ENCODE data around the gene FGGY. TPM values are rescaled to one million over a fixed set of nuclear protein-coding genes. Genes with fewer than 3 reads are reported as not detected.

Gene FGGY
- total RNA-seq, 2 donors from 2014 or later: 12.2 to 17.4 TPM

- ATAC-seq (no peak), DNase-seq (no peak)
- H3K27me3 ChIP-seq: no peaks in the 10 kb centered on the region
- intact Hi-C loops (cut with DNase I): no loop called here
- H3K9me3 ChIP-seq: no peaks in the 10 kb centered on the region
- TF ChIP-seq POLR2A (IDR thresholded peaks at IDR 0.05): no peak
- no peaks in the 10 kb centered on the region for H3K36me3 ChIP-seq (replicated peaks in 1 of 2; ENCODE audit: insufficient read depth in 1 of 2, low read depth in 2 of 2)
- 80 to 96% methylated on average over 1 of the region's 1 CpG for WGBS, 2 donors
- H3K4me1 ChIP-seq: no peaks in the 10 kb centered on the region
- H3K4me3 ChIP-seq: no peak overlapping the region
- H3K27ac ChIP-seq: no peak overlapping the region
Observed at GRCh38 chr1:59272507-59272906, 24.4 kb upstream of the FGGY start.

- 78 to 83% methylated on average over 3 of the region's 3 CpGs for WGBS, 2 donors
- H3K4me1 ChIP-seq: no peaks in the 10 kb centered on the region
- H3K27ac ChIP-seq: no peak overlapping the region
- intact Hi-C loops (cut with DNase I): no loop called here
- no peak overlapping the region for H3K4me3 ChIP-seq
- H3K27me3 ChIP-seq: no peaks in the 10 kb centered on the region
- TF ChIP-seq CTCF (IDR thresholded peaks at IDR 0.05): no peak
- no peak for TF ChIP-seq POLR2A (IDR thresholded peaks at IDR 0.05)
- H3K9me3 ChIP-seq: no peaks in the 10 kb centered on the region
- no peaks in the 10 kb centered on the region for H3K36me3 ChIP-seq (replicated peaks in 1 of 2; ENCODE audit: insufficient read depth in 1 of 2, low read depth in 2 of 2)
- DNase-seq (no peak), ATAC-seq (no peak)
Observed at GRCh38 chr1:59276439-59276851, 20.4 kb upstream of the FGGY start.

GRCh38 chr1:59278780-59279354 lies 18.0 kb upstream of the FGGY start:
- H3K27ac ChIP-seq: no peak overlapping the region
- ATAC-seq (no peak), DNase-seq (no peak)
- 86 to 92% methylated on average over 2 of the region's 2 CpGs for WGBS, 2 donors
- H3K4me3 ChIP-seq: no peak overlapping the region
- no peaks in the 10 kb centered on the region for H3K27me3 ChIP-seq
- no peaks in the 10 kb centered on the region for H3K36me3 ChIP-seq (replicated peaks in 1 of 2; ENCODE audit: insufficient read depth in 1 of 2, low read depth in 2 of 2)
- H3K9me3 ChIP-seq: no peaks in the 10 kb centered on the region
- no peaks in the 10 kb centered on the region for H3K4me1 ChIP-seq
- TF ChIP-seq POLR2A (IDR thresholded peaks at IDR 0.05) (no peak), CTCF (IDR thresholded peaks at IDR 0.05) (no peak)
- intact Hi-C loops (cut with DNase I): no loop called here

GRCh38 chr1:59279645-59280044 lies 17.2 kb upstream of the FGGY start:
- intact Hi-C loops (cut with DNase I): no loop called here
- ATAC-seq (no peak), DNase-seq (no peak)
- H3K36me3 ChIP-seq (replicated peaks in 1 of 2; ENCODE audit: insufficient read depth in 1 of 2, low read depth in 2 of 2): no peaks in the 10 kb centered on the region
- H3K27ac ChIP-seq: no peak overlapping the region
- H3K4me1 ChIP-seq: no peaks in the 10 kb centered on the region
- H3K4me3 ChIP-seq: no peak overlapping the region
- WGBS, 2 donors: 84% methylated on average over 5 of the region's 5 CpGs
- no peaks in the 10 kb centered on the region for H3K9me3 ChIP-seq
- TF ChIP-seq CTCF (IDR thresholded peaks at IDR 0.05): no peak
- no peak for TF ChIP-seq POLR2A (IDR thresholded peaks at IDR 0.05)
- no peaks in the 10 kb centered on the region for H3K27me3 ChIP-seq

- TF ChIP-seq POLR2A (IDR thresholded peaks at IDR 0.05): no peak
- TF ChIP-seq CTCF (IDR thresholded peaks at IDR 0.05): no peak
- WGBS, 2 donors: 61 to 79% methylated on average over 1 of the region's 1 CpG
- intact Hi-C loops (cut with DNase I): no loop called here
- Histone ChIP-seq H3K4me3 (no peak overlapping the region), H3K27me3 (no peaks in the 10 kb centered on the region), H3K36me3 (replicated peaks in 1 of 2; ENCODE audit: insufficient read depth in 1 of 2, low read depth in 2 of 2) (no peaks in the 10 kb centered on the region), H3K9me3 (no peaks in the 10 kb centered on the region), H3K4me1 (no peaks in the 10 kb centered on the region), H3K27ac (no peak overlapping the region)
- ATAC-seq (no peak), DNase-seq (no peak)
Observed at GRCh38 chr1:59282951-59283350, 13.9 kb upstream of the FGGY start.

Data from body of pancreas (tissue), 4 donors.